IMR-90 (cell line): ENCODE results near the gene MISP3. TPM values are rescaled to one million over a fixed set of nuclear protein-coding genes. Genes with fewer than 3 reads are reported as not detected.

Experiments used
- ATAC-seq: fragments of 200-7000 bp; cut with Tn5 transposase; 2 replicates; pipeline ENCODE4 v1.9.1; 2020; ENCODE audit warnings: low read depth, mild to moderate bottlenecking, moderate library complexity
- BruUV-seq: library from RNA; stranded (reverse); fragments of 400-500 nt; replicated peaks from 2 replicates; lab custom pipeline; 2021; lab: Mats Ljungman, UMichigan
- CTCF ChIA-PET: fragments of 300-600 bp; formaldehyde crosslinking; extraction: SDS; loops from one replicate; lab custom pipeline; 2021; ENCODE audit warnings: antibody characterized with exemption; lab: Yijun Ruan, JAX
- POLR2A ChIA-PET: fragments of 300-600 bp; sonication (Branson Sonifier 250); formaldehyde crosslinking; loops from one replicate; lab custom pipeline; 2022; ENCODE audit warnings: antibody characterized with exemption; ENCODE audit not compliant: unreplicated experiment; lab: Charles Lee
- DNase-seq: peaks from one replicate; pipeline ENCODE4 v3.0.0; 2013
- H2AFZ ChIP-seq: replicated peaks from 2 replicates; pipeline ENCODE3; 2013; ENCODE audit warnings: low read length, mild to moderate bottlenecking; ENCODE audit not compliant: poor library complexity
- H2AK5ac ChIP-seq: 2 replicates; pipeline ENCODE4 v1.6.1; 2013; ENCODE audit warnings: low read depth, low read length, inconsistent platforms
- H2AK9ac ChIP-seq: replicated peaks from 2 replicates; pipeline ENCODE3; 2013; ENCODE audit warnings: mild to moderate bottlenecking, low read depth, low read length, moderate library complexity; ENCODE audit not compliant: poor library complexity
- H2BK120ac ChIP-seq: 2 replicates; pipeline ENCODE4 v1.6.1; 2013; ENCODE audit warnings: low read depth, low read length, inconsistent platforms
- H2BK15ac ChIP-seq: 3 replicates; pipeline ENCODE4 v1.6.1; 2013; ENCODE audit warnings: low read depth, low read length, inconsistent platforms
- H2BK20ac ChIP-seq: 2 replicates; pipeline ENCODE4 v1.6.1; 2013; ENCODE audit warnings: low read depth, mild to moderate bottlenecking, inconsistent platforms, low read length, moderate library complexity
- H2BK5ac ChIP-seq: 2 replicates; pipeline ENCODE4 v1.6.1; 2013; ENCODE audit warnings: mild to moderate bottlenecking, low read depth, low read length, inconsistent platforms; ENCODE audit not compliant: poor library complexity, severe bottlenecking
- H3K14ac ChIP-seq: replicated peaks from 2 replicates; pipeline ENCODE4 v1.6.1; 2013; ENCODE audit warnings: low read depth, low read length, inconsistent platforms
- H3K18ac ChIP-seq: 2 replicates; pipeline ENCODE4 v1.6.1; 2013; ENCODE audit warnings: low read depth, low read length, control low read depth
- H3K23ac ChIP-seq: 2 replicates; pipeline ENCODE4 v1.6.1; 2013; ENCODE audit warnings: low read depth, low read length, inconsistent platforms
- H3K27ac ChIP-seq: 2 replicates; pipeline ENCODE4 v1.5.1; 2013; ENCODE audit warnings: mild to moderate bottlenecking, control low read depth, low read length; ENCODE audit not compliant: insufficient read depth
- H3K27me3 ChIP-seq: 2 replicates; pipeline ENCODE4 v1.6.1; 2013; ENCODE audit warnings: low read length; ENCODE audit not compliant: control insufficient read depth, insufficient read depth
- H3K36me3 ChIP-seq: 2 replicates; pipeline ENCODE4 v1.6.1; 2013; ENCODE audit warnings: low read length, mixed read lengths; ENCODE audit not compliant: control insufficient read depth, insufficient read depth
- H3K4ac ChIP-seq: 2 replicates; pipeline ENCODE4 v1.6.1; 2013; ENCODE audit warnings: low read depth, low read length, inconsistent platforms
- H3K4me1 ChIP-seq: 2 replicates; pipeline ENCODE4 v1.6.1; 2013; ENCODE audit warnings: low read length, mixed read lengths; ENCODE audit not compliant: control insufficient read depth, insufficient read depth
- H3K4me2 ChIP-seq: 2 replicates; pipeline ENCODE4 v1.6.1; 2013; ENCODE audit warnings: low read depth, mild to moderate bottlenecking, control low read depth, low read length, moderate library complexity
- H3K4me3 ChIP-seq: 2 replicates; pipeline ENCODE4 v1.5.1; 2013; ENCODE audit warnings: low read depth, mild to moderate bottlenecking, control low read depth, low read length, moderate library complexity; ENCODE audit not compliant: insufficient read depth
- H3K56ac ChIP-seq: 2 replicates; pipeline ENCODE4 v1.6.1; 2013; ENCODE audit warnings: low read length, inconsistent platforms; ENCODE audit not compliant: insufficient read depth; ENCODE audit errors: extremely low read depth
- H3K79me1 ChIP-seq, 2 experiments: 2 replicates each; pipeline ENCODE4 v1.6.1; 2013; ENCODE audit warnings: low read length in 2 of 2, inconsistent platforms in 1 of 2, low read depth in 1 of 2
- H3K9ac ChIP-seq: 2 replicates; pipeline ENCODE4 v1.6.1; 2013; ENCODE audit warnings: low read depth, low read length, control low read depth
- H3K9me1 ChIP-seq: 2 replicates; pipeline ENCODE4 v1.6.1; 2013; ENCODE audit warnings: low read length, inconsistent platforms; ENCODE audit not compliant: insufficient read depth
- H3K9me3 ChIP-seq: 2 replicates; pipeline ENCODE4 v1.6.1; 2013; ENCODE audit warnings: low read length; ENCODE audit not compliant: control insufficient read depth, insufficient read depth
- H4K20me1 ChIP-seq: 2 replicates; pipeline ENCODE4 v1.6.1; 2013; ENCODE audit warnings: low read length, inconsistent platforms; ENCODE audit not compliant: insufficient read depth
- H4K5ac ChIP-seq: 2 replicates; pipeline ENCODE4 v1.6.1; 2013; ENCODE audit warnings: mild to moderate bottlenecking, low read depth, low read length, control low read depth
- H4K8ac ChIP-seq, 2 experiments: 2 replicates each; pipeline ENCODE4 v1.6.1; 2013; ENCODE audit warnings: low read depth in 2 of 2, low read length in 2 of 2, control low read depth in 1 of 2, inconsistent platforms in 1 of 2
- H4K91ac ChIP-seq: 2 replicates; pipeline ENCODE4 v1.6.1; 2013; ENCODE audit warnings: low read depth, low read length, inconsistent platforms; ENCODE audit not compliant: insufficient read depth
- CEBPB ChIP-seq: IDR thresholded peaks from 2 replicates; pipeline ENCODE4 v1.6.1; 2012; ENCODE audit warnings: low read depth, low read length, improper control_type of control experiment
- FOS ChIP-seq: fragments of 150-350 bp; IDR thresholded peaks from 2 replicates; pipeline ENCODE4 v1.6.1; 2016; ENCODE audit warnings: low read depth, low read length
- WGBS, 2 experiments: methylation state at CpG; one replicate each; pipeline versions ENCODE4 v1.1.5 to v1.1.7; 2013; ENCODE audit warnings: missing lambda C conversion rate in 2 of 2; ENCODE audit not compliant: insufficient read length in 1 of 2; ENCODE audit errors: extremely low coverage in 2 of 2; 5-methylcytosine and 5-hydroxymethylcytosine counted together
- dilution Hi-C: fragments of 300-500 bp; cut with HindIII; formaldehyde crosslinking; loops from one replicate; pipeline ENCODE4 v1.14.3; 2018; ENCODE audit warnings: low sequenced_read_pairs; ENCODE audit not compliant: unreplicated experiment
- in situ Hi-C: fragments of 300-500 bp; cut with MboI; formaldehyde crosslinking; loops from 3 replicates; pipeline ENCODE4 v1.14.3; 2019; ENCODE audit warnings: low sequenced_read_pairs, inconsistent platforms, mixed read lengths
- intact Hi-C: fragments of 100-400 bp; cut with micrococcal nuclease; formaldehyde crosslinking; loops from 2 replicates; pipeline ENCODE4 v1.10.0; 2022
- polyA plus RNA-seq, 3 experiments: library from polyadenylated mRNA; depleted of rRNA; stranded (reverse); fragments of >200 nt; gene quantifications; 2 replicates each; pipeline ENCODE4 v1.2.3, GENCODE V29; 2012; ENCODE audit warnings: low replicate concordance in 1 of 3
- total RNA-seq: library from RNA; depleted of rRNA; stranded (reverse); fragments of >200 nt; gene quantifications from 2 replicates; pipeline ENCODE4 v1.2.3, GENCODE V29; 2012

Gene MISP3
- total and polyA plus RNA-seq, 2 of the 4 experiments (the other 2 are of a cell fraction) = under 0.01 to 0.68 TPM

DNA sequence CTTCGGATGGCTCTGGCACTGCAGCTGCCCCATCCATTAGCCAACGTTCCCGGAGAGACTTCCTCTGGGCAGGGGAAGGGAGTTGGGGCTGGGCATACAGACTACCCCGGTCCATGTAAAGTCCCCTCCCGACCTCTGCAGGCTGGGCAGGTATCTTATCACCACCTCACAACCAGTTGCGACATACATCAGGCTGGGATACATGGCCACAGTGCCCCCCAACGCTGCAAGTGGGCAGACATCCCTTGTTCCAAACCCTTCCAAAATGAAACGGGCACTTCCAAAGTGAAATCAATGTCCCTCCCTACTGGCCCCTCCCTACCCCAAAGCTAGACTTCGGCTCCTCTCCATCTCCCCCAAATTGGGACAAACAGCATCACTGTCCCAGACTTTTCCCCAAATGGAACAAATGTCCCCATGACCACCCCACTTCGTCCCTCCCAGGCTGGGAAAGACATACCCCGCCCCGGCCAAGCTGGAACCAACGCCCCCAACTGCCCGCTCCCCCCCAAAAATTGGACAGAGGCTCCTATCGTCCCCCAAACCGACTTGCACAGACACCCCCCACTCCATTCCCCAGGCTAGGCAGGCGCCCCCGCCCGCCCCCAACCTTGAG lies 15.7 kb upstream of the MISP3 start:
- Histone ChIP-seq H3K56ac (no peak overlapping the region), H3K4me3 (peak overlapping the region; percentile 41)

More for the DNA sequence above, 15.7 kb upstream of the MISP3 start:
- ChIA-PET CTCF (interaction anchor here (1.1 kb wide), 1 partner anchor 14 kb away, joined by 6 read pairs; no protein-coding TSS in a partner anchor), POLR2A (no interaction called here)
- intact Hi-C loops = no loop called here
- no peak for ATAC-seq
- no TSS peak for BruUV-seq
- in situ Hi-C loops = no loop called here
- Histone ChIP-seq H4K8ac (no peak overlapping the region), H2AFZ (peak overlapping the region; percentile 87), H2BK15ac (no peak overlapping the region), H3K4me1 (peaks cover 1% of the 10 kb centered on the region; the same call in 1 of the 2 replicates), H2BK120ac (no peak overlapping the region), H3K23ac (no peak overlapping the region), H3K27ac (no peak overlapping the region), H2BK20ac (no peak overlapping the region), H2AK9ac (no peak overlapping the region), H3K9ac (no peak overlapping the region), H3K79me1 (no peaks in the 10 kb centered on the region), H2BK5ac (no peak overlapping the region), H3K27me3 (peaks cover 36% of the 10 kb centered on the region), H3K9me1 (no peaks in the 10 kb centered on the region), H3K4me2 (no peak overlapping the region; the same call in 1 of the 2 replicates), H2AK5ac (no peak overlapping the region), H4K91ac (no peak overlapping the region), H4K20me1 (no peaks in the 10 kb centered on the region), H3K36me3 (no peaks in the 10 kb centered on the region), H3K4ac (no peak overlapping the region), H3K18ac (no peak overlapping the region), H4K5ac (no peak overlapping the region), H3K9me3 (peaks cover 2% of the 10 kb centered on the region; the same call in 1 of the 2 replicates), H3K14ac (no peak overlapping the region)
- TF ChIP-seq CEBPB (peak; percentile 61; the same call in 1 of the 2 replicates), FOS (no peak)
- dilution Hi-C loops = no loop called here
- DNase-seq = no peak
- 52% methylated on average over 2 of the region's 19 CpGs; no CpG with 5 or more reads in 1 of the 2 experiments for WGBS, 2 experiments
